PC-3 (cell line): ENCODE results near the gene SUGCT. TPM values are rescaled to one million over a fixed set of nuclear protein-coding genes. Genes with fewer than 3 reads are reported as not detected.

ENCODE experiments used
- ATAC-seq: fragments of 200-7000 bp; cut with Tn5 transposase; 2 replicates; pipeline ENCODE4 v1.9.1; 2020; ENCODE audit warnings: mild to moderate bottlenecking, moderate library complexity
- BruUV-seq: library from RNA; stranded (reverse); fragments of 400-500 nt; replicated peaks from 2 replicates; lab custom pipeline; 2021; lab: Mats Ljungman, UMichigan
- CTCF ChIA-PET: fragments of 300-600 bp; sonication (Branson Sonifier 250); formaldehyde crosslinking; loops from one replicate; lab custom pipeline; 2022; ENCODE audit warnings: antibody characterized with exemption; lab: Charles Lee
- POLR2A ChIA-PET: fragments of 300-600 bp; sonication (Branson Sonifier 250); formaldehyde crosslinking; loops from one replicate; lab custom pipeline; 2022; ENCODE audit warnings: antibody characterized with exemption; ENCODE audit not compliant: unreplicated experiment; lab: Charles Lee
- DNase-seq: peaks from one replicate; pipeline ENCODE4 v3.0.0-alpha.2; 2015
- H2AFZ ChIP-seq: fragments of 300-600 bp; sonication (generic); 2 replicates; pipeline ENCODE4 v1.6.0; 2016; ENCODE audit warnings: antibody characterized with exemption, low read length
- H3F3A ChIP-seq: fragments of 300-600 bp; sonication (generic); one replicate; pipeline ENCODE4 v1.6.0; 2017; ENCODE audit warnings: antibody characterized with exemption, low read length, control low read depth, mild to moderate bottlenecking; ENCODE audit not compliant: unreplicated experiment
- H3K27ac ChIP-seq: fragments of 300-600 bp; sonication (generic); 2 replicates; pipeline ENCODE4 v1.5.1; 2016; ENCODE audit warnings: mild to moderate bottlenecking, low read length
- H3K27me3 ChIP-seq: fragments of 300-600 bp; sonication (generic); 2 replicates; pipeline ENCODE4 v1.6.1; 2016; ENCODE audit warnings: low read length, mixed read lengths
- H3K36me3 ChIP-seq: fragments of 300-600 bp; sonication (generic); 2 replicates; pipeline ENCODE4 v1.6.1; 2016; ENCODE audit warnings: low read depth, mixed run types, low read length, mixed read lengths
- H3K4me1 ChIP-seq: fragments of 300-600 bp; sonication (generic); 2 replicates; pipeline ENCODE4 v1.5.1; 2016; ENCODE audit warnings: low read length; ENCODE audit not compliant: insufficient read depth
- H3K4me2 ChIP-seq: fragments of 300-600 bp; sonication (generic); 2 replicates; pipeline ENCODE4 v1.6.0; 2016; ENCODE audit warnings: low read length
- H3K4me3 ChIP-seq: fragments of 300-600 bp; sonication (generic); 2 replicates; pipeline ENCODE4 v1.5.1; 2016; ENCODE audit warnings: mild to moderate bottlenecking, low read length, mixed read lengths
- H3K79me2 ChIP-seq: fragments of 300-600 bp; sonication (generic); 2 replicates; pipeline ENCODE4 v1.6.1; 2017; ENCODE audit warnings: low read length, mixed read lengths
- H3K9ac ChIP-seq: fragments of 300-600 bp; sonication (generic); 2 replicates; pipeline ENCODE4 v1.6.0; 2016; ENCODE audit warnings: mild to moderate bottlenecking, low read length
- H3K9me2 ChIP-seq: fragments of 300-600 bp; sonication (generic); replicated peaks from 2 replicates; pipeline ENCODE4 v1.6.1; 2016; ENCODE audit warnings: mixed run types, low read length, mixed read lengths
- H3K9me3 ChIP-seq: fragments of 300-600 bp; sonication (generic); 2 replicates; pipeline ENCODE4 v1.6.1; 2016; ENCODE audit warnings: low read length, mixed read lengths
- H4K20me1 ChIP-seq: fragments of 300-600 bp; sonication (generic); 2 replicates; pipeline ENCODE4 v1.6.1; 2016; ENCODE audit warnings: low read length, mixed read lengths
- EZH2 ChIP-seq: fragments of 300-600 bp; sonication (generic); IDR thresholded peaks from one replicate; pipeline ENCODE4 v1.6.1; 2017; ENCODE audit warnings: antibody characterized with exemption, mild to moderate bottlenecking, low read length; ENCODE audit not compliant: unreplicated experiment
- EZH2phosphoT487 ChIP-seq: fragments of 300-600 bp; sonication (generic); IDR thresholded peaks from 2 replicates; pipeline ENCODE4 v1.6.1; 2018; ENCODE audit warnings: mild to moderate bottlenecking, antibody characterized with exemption, low read length, borderline replicate concordance
- intact Hi-C: fragments of 100-400 bp; cut with micrococcal nuclease; formaldehyde crosslinking; loops from 2 replicates; pipeline ENCODE4 v1.9.0; 2023
- total RNA-seq: library from RNA; depleted of rRNA; stranded (reverse); fragments of >200 nt; gene quantifications from 2 replicates; pipeline ENCODE4 v1.2.3, GENCODE V29; 2014
- TF ChIP-seq, protein P1 (sequence below): fragments of 300-600 bp; sonication (generic); conservative IDR thresholded peaks from 2 replicates; pipeline ENCODE4 v1.5.1; 2017; ENCODE audit warnings: antibody characterized with exemption, low read depth, mild to moderate bottlenecking, low read length

Gene SUGCT
- total RNA-seq, 1 experiment from 2014 or later, result 2.9 TPM

DNA sequence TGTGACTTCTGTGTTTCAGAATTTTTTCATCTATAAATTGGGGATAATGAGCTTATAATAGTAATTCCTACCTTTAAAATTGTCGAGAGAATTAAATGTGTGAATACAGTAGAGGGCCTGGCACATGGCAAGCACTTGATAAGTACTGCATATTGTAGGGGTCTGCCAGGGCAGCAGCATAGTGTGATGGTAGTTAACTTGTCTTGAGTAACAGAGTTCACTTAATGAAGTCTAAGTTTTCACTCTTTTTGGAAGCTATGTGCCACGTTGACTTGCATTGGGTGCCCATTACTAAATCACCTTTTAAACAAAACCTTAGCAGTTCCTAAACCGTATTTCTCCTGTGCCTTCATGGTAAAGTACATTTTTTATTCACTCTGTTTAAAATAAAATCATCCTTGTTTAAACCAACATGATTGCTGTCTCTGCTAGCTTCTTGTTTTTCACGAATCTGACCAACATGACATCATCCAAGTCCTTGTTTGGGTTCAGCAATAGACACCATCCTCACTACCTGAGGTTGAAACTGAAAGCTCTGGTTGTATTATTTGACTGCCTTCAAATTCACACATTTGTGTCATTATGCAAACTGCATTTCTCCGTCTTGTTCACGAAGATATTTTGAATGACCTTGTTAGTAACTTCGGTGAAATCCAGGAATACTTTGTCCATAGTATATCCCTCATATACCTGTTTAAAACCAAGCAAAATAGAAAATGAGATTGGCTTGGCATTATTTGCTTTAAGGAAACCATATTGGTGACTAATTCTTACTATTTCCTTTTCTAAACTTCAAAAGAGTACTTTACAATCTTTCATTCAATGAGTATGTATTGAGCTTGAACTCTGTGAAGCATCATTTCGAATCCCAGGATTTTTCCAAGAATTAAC lies 340.2 kb downstream of the SUGCT start:
- Histone ChIP-seq H2AFZ (no peak overlapping the region), H3K36me3 (no peaks in the 10 kb centered on the region), H4K20me1 (no peaks in the 10 kb centered on the region), H3K79me2 (no peaks in the 10 kb centered on the region), H3K9ac (no peak overlapping the region), H3F3A (no peaks in the 10 kb centered on the region), H3K9me3 (no peaks in the 10 kb centered on the region), H3K9me2 (no peaks in the 10 kb centered on the region), H3K27me3 (no peaks in the 10 kb centered on the region), H3K4me3 (no peak overlapping the region), H3K27ac (no peak overlapping the region), H3K4me1 (peaks cover 8% of the 10 kb centered on the region), H3K4me2 (no peak overlapping the region)
- no peak for TF ChIP-seq EZH2
- TF ChIP-seq, protein P1, sequence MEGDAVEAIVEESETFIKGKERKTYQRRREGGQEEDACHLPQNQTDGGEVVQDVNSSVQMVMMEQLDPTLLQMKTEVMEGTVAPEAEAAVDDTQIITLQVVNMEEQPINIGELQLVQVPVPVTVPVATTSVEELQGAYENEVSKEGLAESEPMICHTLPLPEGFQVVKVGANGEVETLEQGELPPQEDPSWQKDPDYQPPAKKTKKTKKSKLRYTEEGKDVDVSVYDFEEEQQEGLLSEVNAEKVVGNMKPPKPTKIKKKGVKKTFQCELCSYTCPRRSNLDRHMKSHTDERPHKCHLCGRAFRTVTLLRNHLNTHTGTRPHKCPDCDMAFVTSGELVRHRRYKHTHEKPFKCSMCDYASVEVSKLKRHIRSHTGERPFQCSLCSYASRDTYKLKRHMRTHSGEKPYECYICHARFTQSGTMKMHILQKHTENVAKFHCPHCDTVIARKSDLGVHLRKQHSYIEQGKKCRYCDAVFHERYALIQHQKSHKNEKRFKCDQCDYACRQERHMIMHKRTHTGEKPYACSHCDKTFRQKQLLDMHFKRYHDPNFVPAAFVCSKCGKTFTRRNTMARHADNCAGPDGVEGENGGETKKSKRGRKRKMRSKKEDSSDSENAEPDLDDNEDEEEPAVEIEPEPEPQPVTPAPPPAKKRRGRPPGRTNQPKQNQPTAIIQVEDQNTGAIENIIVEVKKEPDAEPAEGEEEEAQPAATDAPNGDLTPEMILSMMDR, result no peak
- no peak for TF ChIP-seq EZH2phosphoT487
- POLR2A ChIA-PET, result interaction anchor here (0.5 kb wide), 1 partner anchor 9 kb away, joined by 3 read pairs; no protein-coding TSS in a partner anchor
- intact Hi-C loops, result loop anchor here (5.0 kb wide), 1 partner anchor 148 kb away; no protein-coding TSS in a partner anchor
- ATAC-seq (peak; percentile 45), DNase-seq (peak; percentile 19)
- CTCF ChIA-PET, result interaction anchor here (0.6 kb wide), 1 partner anchor 8 kb away, joined by 5 read pairs; no protein-coding TSS in a partner anchor
- no TSS peak for BruUV-seq

DNA sequence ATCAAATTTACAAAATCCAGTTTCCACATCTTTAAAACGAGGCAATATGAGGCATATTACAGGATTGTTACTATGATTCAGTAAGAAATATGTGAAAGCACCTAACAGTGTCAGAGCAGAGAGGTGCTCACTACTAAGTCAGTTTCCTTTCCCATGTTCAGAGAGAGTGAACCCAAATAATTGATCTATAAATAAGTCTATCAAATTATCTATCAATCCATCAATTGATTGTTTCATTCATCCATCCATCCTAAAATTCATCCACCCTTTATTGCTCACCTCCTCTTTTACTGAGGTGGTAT lies 340.8 kb downstream of the SUGCT start:
- ATAC-seq (no peak), DNase-seq (no peak)
- Histone ChIP-seq H4K20me1 (no peaks in the 10 kb centered on the region), H3K4me2 (no peak overlapping the region), H3F3A (no peaks in the 10 kb centered on the region), H3K4me1 (peaks cover 8% of the 10 kb centered on the region), H3K36me3 (no peaks in the 10 kb centered on the region), H3K27ac (no peak overlapping the region), H3K4me3 (no peak overlapping the region), H3K9me3 (no peaks in the 10 kb centered on the region), H3K9ac (no peak overlapping the region), H2AFZ (no peak overlapping the region), H3K27me3 (no peaks in the 10 kb centered on the region), H3K79me2 (no peaks in the 10 kb centered on the region), H3K9me2 (no peaks in the 10 kb centered on the region)
- intact Hi-C loops, result loop anchor here (5.0 kb wide), 1 partner anchor 148 kb away; no protein-coding TSS in a partner anchor
- TF ChIP-seq EZH2 (no peak), EZH2phosphoT487 (no peak)
- TF ChIP-seq, protein P1, result no peak
- CTCF ChIA-PET, result no interaction called here
- BruUV-seq, result no TSS peak
- POLR2A ChIA-PET, result no interaction called here

DNA sequence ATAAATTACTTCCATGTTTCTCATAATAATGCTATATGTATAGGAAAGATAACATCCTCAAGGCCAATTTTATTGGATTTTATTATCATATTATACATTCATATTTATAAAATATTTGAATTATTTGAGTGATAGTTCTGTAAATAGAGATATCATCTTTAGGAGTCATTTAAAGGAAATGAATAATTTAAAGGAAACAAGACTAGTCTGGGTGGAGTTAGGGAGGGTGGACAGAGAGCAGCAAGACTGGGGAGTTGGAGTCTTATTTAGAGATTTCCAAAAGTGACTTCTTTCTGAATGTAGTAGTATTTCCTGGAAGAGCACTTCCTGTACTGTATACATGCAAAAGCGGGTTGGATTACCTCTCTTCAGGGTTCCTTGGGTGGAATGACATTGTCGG lies 342.3 kb downstream of the SUGCT start:
- DNase-seq, result peak; percentile 41
- no peak overlapping the region for H3K4me3 ChIP-seq
- H2AFZ ChIP-seq, result no peak overlapping the region
- peak overlapping the region; percentile 33; the same call in 1 of the 2 replicates for H3K4me2 ChIP-seq
- POLR2A ChIA-PET, result no interaction called here
- H3K9me2 ChIP-seq, result no peaks in the 10 kb centered on the region
- no peak overlapping the region for H3K27ac ChIP-seq
- H3K79me2 ChIP-seq, result no peaks in the 10 kb centered on the region
- H3K9me3 ChIP-seq, result no peaks in the 10 kb centered on the region
- peaks cover 8% of the 10 kb centered on the region for H3K4me1 ChIP-seq
- TF ChIP-seq EZH2, result no peak
- no peak for TF ChIP-seq EZH2phosphoT487
- TF ChIP-seq, protein P1, result no peak
- no peak overlapping the region for H3K9ac ChIP-seq
- CTCF ChIA-PET, result no interaction called here
- BruUV-seq, result no TSS peak
- no peaks in the 10 kb centered on the region for H4K20me1 ChIP-seq
- H3F3A ChIP-seq, result no peaks in the 10 kb centered on the region
- ATAC-seq, result peak; percentile 94
- H3K36me3 ChIP-seq, result no peaks in the 10 kb centered on the region
- H3K27me3 ChIP-seq, result no peaks in the 10 kb centered on the region
- intact Hi-C loops, result loop anchor here (5.0 kb wide), 1 partner anchor 150 kb away; no protein-coding TSS in a partner anchor
